GM12874 (cell line): Measurements from ENCODE around the gene DIP2C.

Experiments used
- CTCF ChIP-seq: IDR thresholded peaks from 2 replicates; pipeline ENCODE4 v1.5.1; 2011; ENCODE audit warnings: low read depth, mild to moderate bottlenecking, control low read depth, low read length, moderate library complexity; ENCODE audit not compliant: insufficient read depth

Gene DIP2C

GRCh38 chr10:279655-280054, 409.8 kb downstream of the DIP2C start:
- no peak for TF ChIP-seq CTCF

GRCh38 chr10:279232-279631, 410.2 kb downstream of the DIP2C start:
- TF ChIP-seq CTCF: no peak

- no peak for TF ChIP-seq CTCF
Measured at GRCh38 chr10:278707-279106, 410.8 kb downstream of the DIP2C start.

DNA sequence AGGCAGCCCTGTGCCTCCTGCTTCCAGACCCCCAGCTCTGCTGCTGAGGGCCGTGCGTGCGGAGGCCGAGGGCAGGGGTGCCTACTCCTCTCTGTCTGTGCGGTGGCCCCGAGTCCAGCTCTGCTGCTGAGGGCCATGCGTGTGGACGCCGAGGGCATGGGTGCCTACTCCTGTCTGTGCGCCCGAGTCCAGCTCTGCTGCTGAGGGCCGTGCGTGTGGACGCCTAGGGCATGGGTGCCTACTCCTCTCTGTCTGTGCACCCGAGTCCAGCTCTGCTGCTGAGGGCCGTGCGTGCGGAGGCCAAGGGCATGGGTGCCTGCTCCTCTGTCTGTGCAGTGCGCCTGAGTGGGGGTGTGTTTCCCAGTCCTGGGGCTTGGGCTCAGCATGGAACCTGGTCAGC, 411.5 kb downstream of the DIP2C start:
- no peak for TF ChIP-seq CTCF

DNA sequence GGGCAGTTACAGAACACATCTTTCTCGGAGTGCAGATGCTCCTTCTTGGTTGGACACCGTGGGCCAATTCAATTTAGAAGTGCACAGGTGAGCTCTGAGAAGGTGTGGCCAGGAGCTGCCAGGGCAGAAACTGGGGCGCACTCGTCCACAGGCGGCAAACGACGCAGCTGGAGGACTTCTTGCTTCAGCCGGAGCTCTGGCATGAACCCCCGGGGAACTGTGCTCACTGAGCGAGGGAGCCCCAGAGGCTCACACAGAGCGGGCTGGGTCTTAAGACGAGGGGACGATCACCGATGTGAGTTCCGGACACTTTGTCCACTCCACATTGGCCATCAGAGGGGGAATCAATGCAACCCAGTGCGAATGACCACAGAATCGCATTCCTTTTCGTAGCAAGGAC, 413.8 kb downstream of the DIP2C start:
- no peak for TF ChIP-seq CTCF

- TF ChIP-seq CTCF: no peak
Measured at GRCh38 chr10:274866-275265, 414.6 kb downstream of the DIP2C start.

DNA sequence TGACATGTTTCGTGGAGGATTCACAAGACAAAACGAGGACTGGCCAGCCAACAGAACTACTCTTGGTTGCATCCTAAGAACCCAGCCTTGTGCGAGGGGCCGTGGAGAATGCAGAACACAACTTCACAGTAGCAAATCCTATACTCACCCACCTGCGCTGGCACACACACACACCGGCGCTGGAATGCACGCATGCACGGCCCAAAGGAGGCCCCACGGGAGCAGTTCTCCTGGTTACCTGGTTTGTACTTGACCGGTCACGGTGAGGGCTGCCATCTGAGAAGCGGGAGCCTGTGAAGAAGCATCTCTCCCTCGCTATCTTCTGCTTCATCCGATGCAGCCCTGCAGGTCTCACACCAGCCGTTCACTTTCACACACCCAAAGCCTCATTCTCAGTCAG, 416.4 kb downstream of the DIP2C start:
- no peak for TF ChIP-seq CTCF

DNA sequence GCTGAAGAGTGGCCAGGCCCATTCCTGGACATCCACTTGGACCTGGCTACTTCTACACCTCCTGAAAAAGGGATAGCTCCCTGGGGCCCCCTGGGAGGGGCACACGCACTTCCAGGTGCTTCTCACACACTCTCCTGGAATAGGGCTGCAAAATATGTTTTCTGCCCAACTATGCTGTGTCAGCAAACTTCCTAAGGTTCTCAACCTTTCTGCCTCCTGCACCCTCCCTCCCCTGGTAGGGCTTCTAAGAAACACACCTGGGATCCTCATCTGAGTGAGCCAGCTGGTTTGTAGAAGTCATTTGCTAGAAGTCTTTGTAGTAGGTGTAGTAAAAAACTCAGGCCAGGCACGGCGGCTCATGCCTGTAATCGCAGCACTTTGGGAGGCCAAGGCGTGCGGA, 417.7 kb downstream of the DIP2C start:
- TF ChIP-seq CTCF: no peak
